CD8-positive, alpha-beta memory T cell (primary cell): ENCODE data around the gene POR. TPM values are rescaled to one million over a fixed set of nuclear protein-coding genes. Genes with fewer than 3 reads are reported as not detected.
"Not testable (repeated sequence)": the region's sequence is repeated elsewhere in the genome, so short reads cannot be mapped to it uniquely, and the experiment has no call there.

ENCODE experiments used
- CTCF ChIA-PET: fragments of 350-600 bp; sonication (Branson Sonifier 250); formaldehyde crosslinking; loops from one replicate; lab custom pipeline; 2021; ENCODE audit warnings: antibody characterized with exemption; lab: Charles Lee
- POLR2A ChIA-PET: fragments of 350-600 bp; sonication (Branson Sonifier 250); formaldehyde crosslinking; loops from one replicate; lab custom pipeline; 2021; ENCODE audit warnings: antibody characterized with exemption; lab: Charles Lee
- DNase-seq, 5 donors: peaks; one replicate each; pipeline versions ENCODE4 v3.0.0 to v3.0.0-alpha.2; 2020 to 2022; ENCODE audit warnings: mixed read lengths in 1 of 5
- H3K27ac ChIP-seq: one replicate; pipeline ENCODE4 v1.7.0; 2013; ENCODE audit warnings: low read depth, mild to moderate bottlenecking, low read length, moderate library complexity
- H3K27me3 ChIP-seq: 2 replicates; pipeline ENCODE4 v1.7.0; 2013; ENCODE audit warnings: low read length, mild to moderate bottlenecking; ENCODE audit not compliant: insufficient read depth, poor library complexity, severe bottlenecking
- H3K36me3 ChIP-seq: 2 replicates; pipeline ENCODE4 v1.7.0; 2013; ENCODE audit warnings: mild to moderate bottlenecking, low read length, moderate library complexity; ENCODE audit not compliant: insufficient read depth
- H3K4me1 ChIP-seq: 2 replicates; pipeline ENCODE4 v1.7.0; 2013; ENCODE audit warnings: mild to moderate bottlenecking, low read length, moderate library complexity; ENCODE audit not compliant: insufficient read depth
- H3K4me3 ChIP-seq: 2 replicates; pipeline ENCODE4 v1.7.0; 2013; ENCODE audit warnings: mild to moderate bottlenecking, low read length
- H3K9me3 ChIP-seq: 2 replicates; pipeline ENCODE4 v1.7.0; 2013; ENCODE audit warnings: mild to moderate bottlenecking, low read length
- H3K27ac Mint-ChIP-seq, 8 donors: one replicate each; pipeline ENCODE4 v1.8.0; 2020 to 2021; ENCODE audit warnings: mixed read lengths in 8 of 8, mild to moderate bottlenecking in 6 of 8, inconsistent platforms in 3 of 8, moderate library complexity in 3 of 8
- H3K27me3 Mint-ChIP-seq, 2 donors: one replicate each; pipeline ENCODE4 v1.8.0; 2020 to 2021; ENCODE audit warnings: mixed read lengths in 2 of 2, mild to moderate bottlenecking in 1 of 2, moderate library complexity in 1 of 2
- H3K36me3 Mint-ChIP-seq, 3 donors: one replicate each; pipeline ENCODE4 v1.8.0; 2020 to 2021; ENCODE audit warnings: mixed read lengths in 3 of 3, inconsistent platforms in 1 of 3, mild to moderate bottlenecking in 1 of 3
- H3K4me1 Mint-ChIP-seq, 3 donors: one replicate each; pipeline ENCODE4 v1.8.0; 2020 to 2021; ENCODE audit warnings: mixed read lengths in 3 of 3, inconsistent platforms in 1 of 3, mild to moderate bottlenecking in 1 of 3
- H3K4me3 Mint-ChIP-seq, 7 donors: one replicate each; pipeline ENCODE4 v1.8.0; 2020 to 2021; ENCODE audit warnings: mixed read lengths in 7 of 7, mild to moderate bottlenecking in 6 of 7, moderate library complexity in 4 of 7, inconsistent platforms in 2 of 7
- H3K9me3 Mint-ChIP-seq, 5 donors: one replicate each; pipeline ENCODE4 v1.8.0; 2020 to 2022; ENCODE audit warnings: mixed read lengths in 5 of 5, mild to moderate bottlenecking in 3 of 5, moderate library complexity in 2 of 5, inconsistent platforms in 1 of 5
- polyA plus RNA-seq: library from polyadenylated mRNA; unstranded; fragments of 300-500 nt; fragmentation: Illumina TruSeq; gene quantifications from one replicate; pipeline ENCODE4 v1.2.3, GENCODE V29; 2021
- total RNA-seq, 2 experiments: library from RNA; stranded (reverse); gene quantifications; one replicate each; pipeline ENCODE4 v1.2.3, GENCODE V29; 2021

POR gene
- total and polyA plus RNA-seq, 3 experiments from 2014 or later, result 40.7 to 61.4 (median 41.6) TPM

DNA sequence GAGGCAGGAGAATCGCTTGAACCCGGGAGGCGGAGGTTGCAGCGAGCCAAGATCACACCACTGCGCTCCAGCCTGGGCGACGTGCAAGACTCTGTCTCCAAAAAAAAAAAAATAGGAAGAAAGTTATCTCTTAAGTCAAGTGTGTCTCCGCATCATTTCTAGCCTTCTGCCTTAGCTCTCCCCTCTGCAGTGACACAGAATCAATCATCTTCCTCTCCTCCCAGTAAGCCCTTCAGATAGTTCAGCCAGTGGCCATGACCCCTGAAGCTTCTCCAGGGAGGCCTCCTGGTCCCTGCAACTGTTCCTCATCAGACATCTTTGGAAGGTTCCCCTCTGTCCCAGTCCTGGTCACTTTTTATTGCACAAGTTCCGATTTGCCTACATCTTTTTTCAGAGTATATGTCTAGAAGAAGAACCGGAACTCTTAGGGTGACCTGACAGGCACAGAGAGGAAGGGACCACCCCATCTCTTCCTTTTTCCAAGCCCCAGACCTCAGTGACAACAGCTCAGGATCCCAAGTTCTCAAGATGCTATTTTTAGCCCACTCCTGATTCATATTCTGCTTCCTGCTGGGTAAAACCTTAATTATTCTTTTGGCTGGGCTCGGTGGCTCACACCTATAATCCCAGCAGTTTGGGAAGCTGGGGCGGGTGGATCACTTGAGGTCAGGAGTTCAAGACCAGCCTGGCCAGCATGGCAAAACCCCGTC lies 42.7 kb upstream of the POR start:
- H3K36me3 Mint-ChIP-seq, result no peaks in the 10 kb centered on the region
- peak overlapping the region in 1 of 8 donors; percentile 17 for H3K27ac Mint-ChIP-seq
- DNase-seq, result no peak
- no peak overlapping the region for H3K4me3 Mint-ChIP-seq
- Histone ChIP-seq H3K4me3 (no peak overlapping the region), H3K27ac (no peak overlapping the region), H3K4me1 (no peaks in the 10 kb centered on the region), H3K36me3 (no peaks in the 10 kb centered on the region), H3K9me3 (no peaks in the 10 kb centered on the region), H3K27me3 (no peaks in the 10 kb centered on the region)
- no peaks in the 10 kb centered on the region for H3K9me3 Mint-ChIP-seq
- ChIA-PET CTCF (interaction anchor here (0.7 to 1.5 kb wide), 2 partner anchors 152 to 166 kb away, joined by 3 read pairs; no protein-coding TSS in a partner anchor), POLR2A (no interaction called here)
- H3K27me3 Mint-ChIP-seq, result no peaks in the 10 kb centered on the region
- H3K4me1 Mint-ChIP-seq, result peaks cover 0 to 11% (median 7%) of the 10 kb centered on the region in 3 donors

DNA sequence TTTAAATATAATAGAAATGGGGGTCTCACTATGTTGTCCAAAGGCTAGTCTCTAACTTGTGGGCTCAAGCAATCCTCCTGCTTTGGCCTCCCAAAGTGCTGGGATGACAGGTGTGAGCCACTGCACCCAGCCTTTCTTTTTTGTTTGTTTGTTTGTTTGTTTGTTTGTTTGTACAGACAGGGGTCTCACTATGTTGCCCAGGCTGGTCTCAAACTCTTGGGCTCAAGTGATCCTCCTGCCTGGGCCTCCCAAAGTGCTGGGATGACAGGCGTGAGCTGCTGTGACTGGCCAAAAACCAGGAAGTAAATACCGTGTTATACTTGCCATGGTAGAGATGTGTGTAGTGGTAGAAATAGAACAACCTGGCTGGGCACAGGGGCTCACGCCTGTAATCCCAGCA lies 40.8 kb upstream of the POR start:
- H3K4me3 ChIP-seq, H3K36me3 Mint-ChIP-seq, H3K27ac ChIP-seq, H3K27ac Mint-ChIP-seq, H3K9me3 Mint-ChIP-seq, POLR2A ChIA-PET, H3K4me1 ChIP-seq, H3K27me3 ChIP-seq, H3K9me3 ChIP-seq, CTCF ChIA-PET, H3K36me3 ChIP-seq, H3K27me3 Mint-ChIP-seq, DNase-seq: not testable (repeated sequence)
- peak overlapping the region in 1 of 7 donors; percentile 26 for H3K4me3 Mint-ChIP-seq
- peaks cover 9 to 19% (median 14%) of the 10 kb centered on the region in 3 donors for H3K4me1 Mint-ChIP-seq

DNA sequence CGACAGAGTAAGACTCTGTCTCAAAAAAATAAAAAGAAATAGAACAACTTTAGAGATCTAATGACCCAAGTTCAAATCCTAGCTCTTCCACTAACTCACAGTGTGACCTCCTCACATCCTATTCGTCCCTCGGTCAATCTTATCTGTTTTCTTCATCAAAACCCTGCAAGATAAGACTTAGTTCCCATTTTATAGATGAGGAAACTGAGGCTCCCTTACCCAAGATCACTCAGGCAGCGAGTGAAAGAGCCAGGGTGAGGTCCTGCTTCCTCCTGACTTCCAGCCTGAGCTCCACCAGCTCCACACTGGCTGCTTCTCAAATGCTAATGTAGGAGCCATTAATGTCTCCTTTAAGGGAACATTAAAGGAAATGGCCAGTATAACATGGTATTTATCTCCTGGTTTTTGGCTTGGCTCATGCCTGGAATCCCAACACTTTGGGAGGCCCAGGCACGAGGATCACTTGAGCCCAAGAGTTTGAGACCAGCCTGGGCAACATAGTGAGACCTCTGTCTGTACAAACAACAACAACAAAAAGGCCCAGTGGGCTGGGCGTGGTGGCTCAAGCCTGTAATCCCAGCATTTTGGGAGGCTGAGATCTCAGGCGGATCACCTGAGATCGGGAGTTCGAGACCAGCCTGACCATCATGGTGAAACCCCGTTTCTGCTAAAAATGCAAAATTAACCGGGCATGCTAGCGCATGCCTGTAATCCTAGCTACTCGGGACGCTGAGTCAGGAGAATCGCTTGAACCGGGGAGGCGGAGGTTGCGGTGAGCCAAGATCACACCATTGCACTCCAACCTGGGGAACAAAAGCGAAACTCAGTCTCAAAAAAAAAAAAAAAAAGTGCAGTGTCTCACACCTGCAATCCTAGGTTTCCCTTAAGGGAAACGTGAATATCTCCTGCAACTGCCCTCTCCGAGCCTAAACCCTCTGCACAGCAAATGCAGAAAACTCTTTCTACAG lies 39.6 kb upstream of the POR start:
- POLR2A ChIA-PET, result interaction anchor here (0.7 kb wide), 1 partner anchor 474 kb away, joined by 3 read pairs; no protein-coding TSS in a partner anchor
- Histone ChIP-seq H3K36me3 (no peaks in the 10 kb centered on the region), H3K27me3 (no peaks in the 10 kb centered on the region), H3K27ac (no peak overlapping the region), H3K4me1 (peaks cover 16% of the 10 kb centered on the region), H3K4me3 (no peak overlapping the region), H3K9me3 (no peaks in the 10 kb centered on the region)
- no peak overlapping the region for H3K4me3 Mint-ChIP-seq
- no peak for DNase-seq
- CTCF ChIA-PET, result no interaction called here
- no peaks in the 10 kb centered on the region for H3K9me3 Mint-ChIP-seq
- no peak overlapping the region for H3K27ac Mint-ChIP-seq
- no peaks in the 10 kb centered on the region for H3K27me3 Mint-ChIP-seq
- H3K4me1 Mint-ChIP-seq, result peaks cover 21 to 24% (median 23%) of the 10 kb centered on the region in 3 donors
- peaks cover 0 to 16% (median 0%) of the 10 kb centered on the region in 3 donors for H3K36me3 Mint-ChIP-seq

DNA sequence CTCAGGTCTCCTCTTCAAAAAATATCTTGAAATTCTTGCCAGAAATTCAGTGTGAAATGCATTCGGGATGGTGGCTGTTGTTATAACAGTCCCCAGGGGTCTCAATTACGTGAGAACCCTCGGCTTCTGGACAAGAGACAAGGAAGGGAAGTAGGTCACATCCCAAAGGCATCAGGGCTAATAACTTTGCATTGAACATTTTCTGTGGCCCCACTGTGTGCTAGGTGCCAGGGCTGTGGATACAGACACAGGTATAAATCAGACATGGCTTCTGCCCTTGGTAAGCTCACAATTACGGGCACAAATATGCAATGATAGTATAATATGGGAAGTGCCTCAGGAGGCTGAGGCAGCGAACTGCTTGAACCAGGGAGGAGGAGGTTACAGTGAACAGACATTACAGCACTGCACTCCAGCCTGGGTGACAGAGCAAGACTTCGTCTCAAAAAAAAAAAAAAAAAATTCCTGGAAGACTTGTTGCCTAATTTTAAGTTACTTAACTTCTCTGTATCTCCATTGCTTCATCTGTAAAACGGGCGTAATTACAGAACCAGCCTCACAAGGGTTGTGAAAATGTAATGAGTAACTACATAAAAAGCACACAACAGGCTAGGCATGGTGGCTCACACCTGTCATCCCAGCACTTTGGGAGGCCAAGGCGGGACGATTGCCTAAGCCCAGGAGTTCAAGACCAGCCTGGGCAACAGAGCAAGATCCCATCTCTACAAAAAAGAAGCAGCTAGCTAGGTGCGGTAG lies 38.7 kb upstream of the POR start:
- ChIA-PET POLR2A (interaction anchor here (0.7 kb wide), 1 partner anchor 473 kb away, joined by 3 read pairs; no protein-coding TSS in a partner anchor), CTCF (interaction anchor here (1.4 to 1.8 kb wide), 2 partner anchors 10 to 144 kb away, joined by 3 to 5 read pairs; no protein-coding TSS in a partner anchor)
- H3K9me3 Mint-ChIP-seq, result no peaks in the 10 kb centered on the region
- peak overlapping the region in 2 of 7 donors; percentile 19 to 98 for H3K4me3 Mint-ChIP-seq
- H3K27me3 Mint-ChIP-seq, result no peaks in the 10 kb centered on the region
- Histone ChIP-seq H3K9me3 (no peaks in the 10 kb centered on the region), H3K4me1 (peaks cover 22% of the 10 kb centered on the region), H3K27ac (no peak overlapping the region), H3K27me3 (no peaks in the 10 kb centered on the region), H3K4me3 (no peak overlapping the region), H3K36me3 (peaks cover 2% of the 10 kb centered on the region)
- DNase-seq, result no peak
- H3K36me3 Mint-ChIP-seq, result peaks cover 0 to 24% (median 0%) of the 10 kb centered on the region in 3 donors
- no peak overlapping the region for H3K27ac Mint-ChIP-seq
- peaks cover 23 to 30% (median 29%) of the 10 kb centered on the region in 3 donors for H3K4me1 Mint-ChIP-seq

DNA sequence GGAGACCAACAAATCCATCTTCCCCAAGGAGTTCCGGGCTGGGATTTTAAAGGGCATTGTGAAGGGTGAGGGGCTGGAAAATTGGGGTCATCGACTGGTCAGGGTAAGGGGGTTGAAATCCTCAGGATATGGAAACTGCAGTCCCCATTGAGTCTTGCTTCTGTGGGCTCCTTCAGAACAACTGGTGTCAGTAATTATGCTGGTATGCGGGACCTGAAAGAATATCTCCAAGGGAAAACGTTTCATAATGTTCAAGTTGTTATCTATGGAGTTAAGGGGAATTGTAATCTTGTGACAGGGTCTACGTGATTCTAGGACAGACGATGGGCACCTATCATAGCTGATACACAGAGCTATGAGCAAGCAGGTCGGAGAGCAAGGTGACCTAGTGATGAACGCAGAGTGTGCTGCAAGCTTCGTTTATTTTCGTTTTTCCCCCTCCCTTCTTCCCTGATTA lies 36.6 kb upstream of the POR start:
- CTCF ChIA-PET, result interaction anchor here (1.7 kb wide), 1 partner anchor 142 kb away, joined by 7 read pairs; no protein-coding TSS in a partner anchor
- peaks cover 0 to 42% (median 9%) of the 10 kb centered on the region in 3 donors for H3K36me3 Mint-ChIP-seq
- Histone ChIP-seq H3K4me3 (peak overlapping the region; percentile 79), H3K27ac (peak overlapping the region; percentile 87), H3K27me3 (no peaks in the 10 kb centered on the region), H3K36me3 (peaks cover 18% of the 10 kb centered on the region), H3K9me3 (no peaks in the 10 kb centered on the region), H3K4me1 (peaks cover 22% of the 10 kb centered on the region)
- H3K27me3 Mint-ChIP-seq, result no peaks in the 10 kb centered on the region
- no peak for DNase-seq
- POLR2A ChIA-PET, result interaction anchor here (1.5 to 2.0 kb wide), 2 partner anchors 36 to 37 kb away, joined by 9 to 17 read pairs; no protein-coding TSS in a partner anchor
- H3K4me1 Mint-ChIP-seq, result peaks cover 25 to 44% (median 37%) of the 10 kb centered on the region in 3 donors
- H3K9me3 Mint-ChIP-seq, result no peaks in the 10 kb centered on the region
- peak overlapping the region; percentile 95 to 99 (median 96) for H3K4me3 Mint-ChIP-seq
- H3K27ac Mint-ChIP-seq, result peak overlapping the region; percentile 95 to 100 (median 97)

DNA sequence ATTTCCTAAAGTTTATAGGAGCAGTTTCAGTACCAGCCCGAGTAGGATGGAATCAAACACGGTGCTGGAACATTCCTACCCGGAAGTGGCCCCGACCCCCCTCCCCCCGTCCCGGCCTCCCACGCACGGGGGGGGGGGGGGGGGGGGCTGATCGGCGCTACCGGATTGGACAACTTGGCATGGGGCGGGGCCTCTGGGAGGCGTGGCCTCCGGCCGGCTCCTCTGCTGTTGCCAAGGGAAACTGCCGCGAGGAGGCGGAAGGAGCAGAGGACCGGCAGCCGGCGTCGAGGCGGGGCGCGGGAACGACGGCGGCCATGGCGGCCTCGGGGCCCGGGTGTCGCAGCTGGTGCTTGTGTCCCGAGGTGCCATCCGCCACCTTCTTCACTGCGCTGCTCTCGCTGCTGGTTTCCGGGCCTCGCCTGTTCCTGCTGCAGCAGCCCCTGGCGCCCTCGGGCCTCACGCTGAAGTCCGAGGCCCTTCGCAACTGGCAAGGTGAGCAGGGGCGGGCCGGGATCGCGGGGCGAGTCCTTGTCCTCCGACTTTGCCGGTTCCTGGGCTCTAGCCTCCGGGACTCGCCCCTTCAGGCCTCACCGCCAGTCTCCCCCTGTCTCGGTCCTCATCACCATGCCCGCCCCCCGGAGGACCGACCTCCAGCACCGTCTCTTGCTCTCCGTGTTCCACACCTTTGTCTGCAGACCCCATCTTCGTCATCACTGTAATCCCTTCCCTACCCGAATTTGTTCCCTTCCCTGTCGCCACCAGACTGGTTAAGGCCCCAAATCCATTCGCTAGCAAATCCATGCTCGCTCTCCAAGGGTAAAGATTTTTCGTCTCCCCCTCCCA lies 36.0 kb upstream of the POR start, which contains the start of gene RHBDD2:
TSS of gene RHBDD2 (plus strand) at position 266 of the 843 bp plus-strand sequence. CDS start at position 315, 49 bp downstream.
- no peaks in the 10 kb centered on the region for H3K9me3 ChIP-seq
- Mint-ChIP-seq H3K36me3 (peaks cover 0 to 47% (median 9%) of the 10 kb centered on the region in 3 donors), H3K9me3 (no peaks in the 10 kb centered on the region), H3K27ac (peak within 1 kb of the TSS; percentile 95 to 100 (median 97)), H3K4me3 (peak within 1 kb of the TSS; percentile 95 to 99 (median 96)), H3K4me1 (peaks cover 25 to 46% (median 37%) of the 10 kb centered on the region in 3 donors), H3K27me3 (no peaks in the 10 kb centered on the region)
- ChIA-PET POLR2A (interaction anchor here (1.5 to 2.0 kb wide), 2 partner anchors 35 to 37 kb away, joined by 9 to 17 read pairs; no protein-coding TSS in a partner anchor), CTCF (interaction anchor here (1.3 to 1.7 kb wide), 2 partner anchors 35 to 141 kb away, joined by 3 to 7 read pairs; no protein-coding TSS in a partner anchor)
- H3K4me1 ChIP-seq, result peaks cover 22% of the 10 kb centered on the region
- peak within 1 kb of the TSS; percentile 79 for H3K4me3 ChIP-seq
- peak; percentile 89 to 98 (median 95) for DNase-seq
- H3K27me3 ChIP-seq, result no peaks in the 10 kb centered on the region
- peaks cover 18% of the 10 kb centered on the region for H3K36me3 ChIP-seq
- peak within 1 kb of the TSS; percentile 87 for H3K27ac ChIP-seq
